Measurements from ENCODE around the gene ZNF48.
"Not testable (repeated sequence)": the region's sequence is repeated elsewhere in the genome, so short reads cannot be mapped to it uniquely, and the experiment has no call there.

The ZNF48 gene

DNA sequence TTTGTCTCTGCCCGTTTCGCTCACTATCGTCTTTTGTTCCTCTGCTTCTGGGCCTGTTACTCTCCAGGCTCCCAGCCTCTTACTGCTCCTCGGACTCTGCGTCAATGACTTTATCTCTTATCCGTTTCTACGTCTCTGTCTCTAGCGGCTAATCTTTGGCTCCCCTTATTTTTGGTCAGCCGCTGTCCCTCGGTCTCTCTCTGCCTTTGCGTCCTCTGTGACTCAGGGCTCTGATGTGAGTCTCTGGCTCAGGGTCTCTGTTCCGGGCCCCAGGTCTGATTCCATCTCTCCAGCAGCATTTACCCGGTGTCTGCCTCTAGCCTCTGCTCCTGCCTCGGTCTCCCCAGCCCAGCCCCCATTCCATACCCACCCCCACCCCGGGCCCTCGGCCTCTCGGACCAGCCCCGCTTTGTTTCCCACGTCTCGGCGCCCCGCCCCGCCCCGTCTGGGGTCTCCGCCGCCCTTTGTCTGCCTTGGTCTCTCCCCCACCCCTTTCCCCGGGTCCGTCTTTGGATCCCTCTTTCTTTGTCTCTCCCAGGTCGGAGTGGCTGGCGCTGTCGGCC, 547 bp upstream of the ZNF48 start:
- Histone ChIP-seq H2BK120ac (ENCODE audit: low read depth, low read length) (peak overlapping the region; percentile 50), H3K18ac (ENCODE audit: low read depth in 1 of 2, low read length in 2 of 2) (peak overlapping the region; percentile 72 to 95), H3K79me1 (replicated peaks; ENCODE audit: low read length, poor library complexity, severe bottlenecking) (peaks cover 15% of the 10 kb centered on the region), H3K4me1 (ENCODE audit: control insufficient read depth, insufficient read depth, low read depth, low read length) (peaks cover 13% of the 10 kb centered on the region), H3K23ac (ENCODE audit: low read length in 2 of 2) (peak overlapping the region in 1 of 2 experiments; percentile 63), H4K91ac (ENCODE audit: low read length) (peak overlapping the region; percentile 30), H3K27me3 (ENCODE audit: control insufficient read depth in 1 of 2, insufficient read depth in 1 of 2, low read length in 2 of 2) (no peaks in the 10 kb centered on the region), H3K14ac (ENCODE audit: low read length in 2 of 2) (peak overlapping the region in 1 of 2 experiments; percentile 72), H3K4ac (ENCODE audit: low read depth in 1 of 2, low read length in 2 of 2) (peak overlapping the region; percentile 66 to 78), H4K8ac (ENCODE audit: low read length) (peak overlapping the region; percentile 83), H3K9ac (ENCODE audit: low read length) (peak overlapping the region; percentile 96), H3K4me3 (ENCODE audit: insufficient read depth in 1 of 2, low read depth in 1 of 2, low read length in 2 of 2) (peak overlapping the region; percentile 93 to 95), H2AK5ac (ENCODE audit: low read length, severe bottlenecking) (peak overlapping the region; percentile 24), H2BK5ac (ENCODE audit: low read depth, low read length, poor library complexity, severe bottlenecking) (no peak overlapping the region), H3K4me2 (ENCODE audit: low read length, poor library complexity, severe bottlenecking) (peak overlapping the region; percentile 74), H2BK12ac (ENCODE audit: low read length in 2 of 2) (no peak overlapping the region), H3K27ac (ENCODE audit: low read length, poor library complexity, severe bottlenecking) (peak overlapping the region; percentile 77), H2BK15ac (ENCODE audit: low read depth, poor library complexity, severe bottlenecking) (no peak overlapping the region), H2AFZ (ENCODE audit: low read depth, low read length) (peak overlapping the region; percentile 64), H3K9me3 (ENCODE audit: control insufficient read depth, low read length) (no peaks in the 10 kb centered on the region), H3K36me3 (ENCODE audit: control insufficient read depth in 1 of 2, insufficient read depth in 2 of 2, low read depth in 1 of 2, low read length in 2 of 2) (peaks cover 13 to 22% of the 10 kb centered on the region in 2 experiments)
- DNase-seq, result peak; percentile 80
- 2% methylated on average over 21 of the region's 31 CpGs for WGBS

DNA sequence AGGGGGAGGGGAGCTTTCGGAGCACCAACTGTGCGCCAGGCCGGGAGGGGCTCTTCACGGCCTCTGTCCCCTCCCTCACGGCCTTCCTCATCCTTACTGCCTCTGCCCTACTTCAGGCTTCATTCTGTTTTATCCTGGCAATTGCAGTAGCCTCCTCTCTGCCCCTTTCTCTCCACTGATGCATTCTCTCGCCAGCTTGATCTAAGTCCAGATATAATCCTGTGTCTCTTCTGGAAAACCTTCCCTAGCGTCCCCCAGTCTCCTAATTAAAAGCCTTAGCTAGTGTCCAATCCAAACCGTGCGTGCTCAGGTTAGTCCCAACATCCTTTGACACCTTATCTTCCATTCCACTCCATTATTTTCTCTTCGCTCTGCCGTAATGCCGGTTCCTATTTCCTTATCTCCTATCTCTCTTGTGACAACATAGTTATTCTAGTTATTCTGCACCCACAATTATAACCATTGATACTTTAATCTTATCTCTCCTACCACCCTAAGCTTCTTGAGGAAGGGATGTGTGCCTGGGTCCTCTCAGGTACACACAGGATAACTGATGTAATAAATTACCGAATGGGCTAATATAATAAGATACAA, 869 bp downstream of the ZNF48 start:
- Histone ChIP-seq H3K79me1 (replicated peaks; ENCODE audit: low read length, poor library complexity, severe bottlenecking) (peaks cover 15% of the 10 kb centered on the region), H2BK120ac (ENCODE audit: low read depth, low read length) (no peak overlapping the region), H2AK5ac (ENCODE audit: low read length, severe bottlenecking) (no peak overlapping the region), H3K14ac (ENCODE audit: low read length in 2 of 2) (peak overlapping the region in 1 of 2 experiments; percentile 92), H3K9me3 (ENCODE audit: control insufficient read depth, low read length) (no peaks in the 10 kb centered on the region), H3K36me3 (ENCODE audit: control insufficient read depth in 1 of 2, insufficient read depth in 2 of 2, low read depth in 1 of 2, low read length in 2 of 2) (peaks cover 13 to 22% of the 10 kb centered on the region in 2 experiments), H2BK12ac (ENCODE audit: low read length in 2 of 2) (peak overlapping the region in 1 of 2 experiments; percentile 73), H4K91ac (ENCODE audit: low read length) (no peak overlapping the region), H3K9ac (ENCODE audit: low read length) (peak overlapping the region; percentile 96), H3K4me3 (ENCODE audit: insufficient read depth in 1 of 2, low read depth in 1 of 2, low read length in 2 of 2) (peak overlapping the region; percentile 93 to 95), H3K27me3 (ENCODE audit: control insufficient read depth in 1 of 2, insufficient read depth in 1 of 2, low read length in 2 of 2) (no peaks in the 10 kb centered on the region), H3K23ac (ENCODE audit: low read length in 2 of 2) (peak overlapping the region in 1 of 2 experiments; percentile 95), H3K18ac (ENCODE audit: low read depth in 1 of 2, low read length in 2 of 2) (peak overlapping the region in 1 of 2 experiments; percentile 90), H3K27ac (ENCODE audit: low read length, poor library complexity, severe bottlenecking) (peak overlapping the region; percentile 42), H2AFZ (ENCODE audit: low read depth, low read length) (peak overlapping the region; percentile 93), H2BK5ac (ENCODE audit: low read depth, low read length, poor library complexity, severe bottlenecking) (no peak overlapping the region), H4K8ac (ENCODE audit: low read length) (peak overlapping the region; percentile 73), H3K4me2 (ENCODE audit: low read length, poor library complexity, severe bottlenecking) (peak overlapping the region; percentile 97), H3K4ac (ENCODE audit: low read depth in 1 of 2, low read length in 2 of 2) (peak overlapping the region in 1 of 2 experiments; percentile 71), H3K4me1 (ENCODE audit: control insufficient read depth, insufficient read depth, low read depth, low read length) (peaks cover 18% of the 10 kb centered on the region), H2BK15ac (ENCODE audit: low read depth, poor library complexity, severe bottlenecking) (no peak overlapping the region)
- 19% methylated on average over 12 of the region's 13 CpGs for WGBS
- DNase-seq, result no peak

DNA sequence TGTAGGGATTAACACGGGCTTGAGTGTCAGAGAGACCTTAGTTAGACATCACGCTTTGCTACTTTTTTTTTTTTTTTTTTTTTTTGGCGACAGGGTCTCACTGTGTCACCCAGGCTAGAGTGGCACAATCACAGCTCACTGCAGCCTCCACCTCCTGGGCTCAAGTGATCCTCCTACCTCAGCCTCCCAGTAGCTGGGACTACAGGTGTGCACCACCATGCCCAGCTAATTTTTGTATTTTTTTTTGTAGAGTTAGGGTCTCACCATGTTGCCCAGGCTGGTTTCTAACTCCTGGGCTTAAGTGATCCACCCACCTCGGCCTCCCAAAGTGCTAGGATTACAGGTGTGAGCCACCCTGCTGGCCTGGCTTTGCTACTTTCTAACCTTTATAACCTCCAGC, 1.4 kb downstream of the ZNF48 start:
- not testable (repeated sequence) for H3K4ac ChIP-seq (ENCODE audit: low read depth in 1 of 2, low read length in 2 of 2); H3K9me3 ChIP-seq (ENCODE audit: control insufficient read depth, low read length); H2BK5ac ChIP-seq (ENCODE audit: low read depth, low read length, poor library complexity, severe bottlenecking); H2BK15ac ChIP-seq (ENCODE audit: low read depth, poor library complexity, severe bottlenecking); H3K18ac ChIP-seq (ENCODE audit: low read depth in 1 of 2, low read length in 2 of 2); H3K14ac ChIP-seq (ENCODE audit: low read length in 2 of 2); H3K27ac ChIP-seq (ENCODE audit: low read length, poor library complexity, severe bottlenecking); DNase-seq; H2AK5ac ChIP-seq (ENCODE audit: low read length, severe bottlenecking); H3K4me2 ChIP-seq (ENCODE audit: low read length, poor library complexity, severe bottlenecking); H2BK12ac ChIP-seq (ENCODE audit: low read length in 2 of 2); H4K8ac ChIP-seq (ENCODE audit: low read length); H4K91ac ChIP-seq (ENCODE audit: low read length); H3K23ac ChIP-seq (ENCODE audit: low read length in 2 of 2); H3K27me3 ChIP-seq (ENCODE audit: control insufficient read depth in 1 of 2, insufficient read depth in 1 of 2, low read length in 2 of 2); H2AFZ ChIP-seq (ENCODE audit: low read depth, low read length); H2BK120ac ChIP-seq (ENCODE audit: low read depth, low read length)
- Histone ChIP-seq H3K36me3 (ENCODE audit: control insufficient read depth in 1 of 2, insufficient read depth in 2 of 2, low read depth in 1 of 2, low read length in 2 of 2) (peaks cover 13 to 22% of the 10 kb centered on the region in 2 experiments), H3K79me1 (replicated peaks; ENCODE audit: low read length, poor library complexity, severe bottlenecking) (peaks cover 15% of the 10 kb centered on the region), H3K4me1 (ENCODE audit: control insufficient read depth, insufficient read depth, low read depth, low read length) (peaks cover 19% of the 10 kb centered on the region), H3K4me3 (ENCODE audit: insufficient read depth in 1 of 2, low read depth in 1 of 2, low read length in 2 of 2) (peak overlapping the region in 1 of 2 experiments; percentile 95), H3K9ac (ENCODE audit: low read length) (peak overlapping the region; percentile 96)
- WGBS, result 78% methylated on average over 3 of the region's 4 CpGs

DNA sequence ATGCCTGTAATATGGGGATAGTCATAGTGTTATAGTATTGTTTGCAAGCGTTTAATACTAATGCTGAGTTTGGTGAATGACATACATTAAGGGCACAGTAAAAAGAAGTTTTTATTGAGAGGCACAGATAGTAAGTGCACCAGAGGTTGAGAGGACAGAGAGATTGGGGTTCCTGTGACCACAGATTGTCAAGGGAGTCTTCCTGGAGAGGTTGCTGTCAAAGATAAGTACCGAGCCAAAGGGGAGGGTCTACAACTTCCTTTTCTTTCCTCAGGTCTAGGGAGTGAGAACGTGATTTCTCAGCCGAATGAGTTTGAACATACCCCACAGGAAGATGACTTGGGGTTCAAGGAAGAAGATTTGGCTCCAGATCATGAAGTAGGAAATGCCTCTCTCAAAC, 1.8 kb downstream of the ZNF48 start:
- H4K8ac ChIP-seq (ENCODE audit: low read length), result no peak overlapping the region
- no peak overlapping the region for H2AFZ ChIP-seq (ENCODE audit: low read depth, low read length)
- no peak overlapping the region for H3K18ac ChIP-seq (ENCODE audit: low read depth in 1 of 2, low read length in 2 of 2)
- no peak overlapping the region for H2AK5ac ChIP-seq (ENCODE audit: low read length, severe bottlenecking)
- no peak overlapping the region for H2BK15ac ChIP-seq (ENCODE audit: low read depth, poor library complexity, severe bottlenecking)
- H3K4me3 ChIP-seq (ENCODE audit: insufficient read depth in 1 of 2, low read depth in 1 of 2, low read length in 2 of 2), result no peak overlapping the region
- no peak for DNase-seq
- H2BK12ac ChIP-seq (ENCODE audit: low read length in 2 of 2), result no peak overlapping the region
- no peak overlapping the region for H2BK5ac ChIP-seq (ENCODE audit: low read depth, low read length, poor library complexity, severe bottlenecking)
- peaks cover 19% of the 10 kb centered on the region for H3K4me1 ChIP-seq (ENCODE audit: control insufficient read depth, insufficient read depth, low read depth, low read length)
- WGBS, result 87% methylated on average over 4 of the region's 4 CpGs
- H3K4ac ChIP-seq (ENCODE audit: low read depth in 1 of 2, low read length in 2 of 2), result no peak overlapping the region
- H3K36me3 ChIP-seq (ENCODE audit: control insufficient read depth in 1 of 2, insufficient read depth in 2 of 2, low read depth in 1 of 2, low read length in 2 of 2), result peaks cover 13 to 22% of the 10 kb centered on the region in 2 experiments
- no peak overlapping the region for H3K27ac ChIP-seq (ENCODE audit: low read length, poor library complexity, severe bottlenecking)
- no peaks in the 10 kb centered on the region for H3K27me3 ChIP-seq (ENCODE audit: control insufficient read depth in 1 of 2, insufficient read depth in 1 of 2, low read length in 2 of 2)
- no peak overlapping the region for H3K9ac ChIP-seq (ENCODE audit: low read length)
- H4K91ac ChIP-seq (ENCODE audit: low read length), result no peak overlapping the region
- H3K23ac ChIP-seq (ENCODE audit: low read length in 2 of 2), result no peak overlapping the region
- no peak overlapping the region for H3K14ac ChIP-seq (ENCODE audit: low read length in 2 of 2)
- H3K4me2 ChIP-seq (ENCODE audit: low read length, poor library complexity, severe bottlenecking), result no peak overlapping the region
- H3K79me1 ChIP-seq (replicated peaks; ENCODE audit: low read length, poor library complexity, severe bottlenecking), result peaks cover 15% of the 10 kb centered on the region
- no peak overlapping the region for H2BK120ac ChIP-seq (ENCODE audit: low read depth, low read length)
- no peaks in the 10 kb centered on the region for H3K9me3 ChIP-seq (ENCODE audit: control insufficient read depth, low read length)

All from mesenchymal stem cell (in vitro differentiated cells and primary cell).